Neural progenitor cell (in vitro differentiated cells): ENCODE data around the gene PES1. TPM values are rescaled to one million over a fixed set of nuclear protein-coding genes. Genes with fewer than 3 reads are reported as not detected.
"Not testable (repeated sequence)": the region's sequence is repeated elsewhere in the genome, so short reads cannot be mapped to it uniquely, and the experiment has no call there.

Experiments used
- DNase-seq: peaks from one replicate; pipeline ENCODE4 v3.0.0-alpha.2; 2016; ENCODE audit warnings: low spot score
- H2AFZ ChIP-seq: fragments of 200-600 bp; sonication (generic); replicated peaks from 2 replicates; pipeline ENCODE4 v1.6.1; 2016; ENCODE audit warnings: antibody characterized with exemption
- H3F3A ChIP-seq: fragments of 200-600 bp; sonication (generic); 2 replicates; pipeline ENCODE4 v1.6.1; 2016; ENCODE audit warnings: antibody characterized with exemption, low read depth
- H3K27ac ChIP-seq: fragments of 200-600 bp; sonication (generic); 2 replicates; pipeline ENCODE4 v1.5.1; 2016; ENCODE audit warnings: mild to moderate bottlenecking
- H3K27me3 ChIP-seq: fragments of 200-600 bp; sonication (generic); 2 replicates; pipeline ENCODE4 v1.6.1; 2016; ENCODE audit warnings: mild to moderate bottlenecking, moderate library complexity
- H3K36me3 ChIP-seq: fragments of 200-600 bp; sonication (generic); 2 replicates; pipeline ENCODE4 v1.5.1; 2016
- H3K4me1 ChIP-seq: fragments of 200-600 bp; sonication (generic); 2 replicates; pipeline ENCODE4 v1.6.1; 2016; ENCODE audit warnings: mixed run types
- H3K4me2 ChIP-seq: fragments of 200-600 bp; sonication (generic); 2 replicates; pipeline ENCODE4 v1.6.1; 2016
- H3K4me3 ChIP-seq: fragments of 200-600 bp; sonication (generic); 2 replicates; pipeline ENCODE4 v1.5.1; 2016
- H3K79me2 ChIP-seq: fragments of 200-600 bp; sonication (generic); 2 replicates; pipeline ENCODE4 v1.6.1; 2016; ENCODE audit warnings: low read depth
- H3K9ac ChIP-seq: fragments of 200-600 bp; sonication (generic); 2 replicates; pipeline ENCODE4 v1.6.1; 2016
- H3K9me3 ChIP-seq: fragments of 200-600 bp; sonication (generic); 2 replicates; pipeline ENCODE4 v1.5.1; 2016; ENCODE audit warnings: low read depth
- H4K20me1 ChIP-seq: fragments of 200-600 bp; sonication (generic); 2 replicates; pipeline ENCODE4 v1.6.1; 2016; ENCODE audit warnings: low read depth
- H3K27ac Mint-ChIP-seq: 3 replicates; pipeline ENCODE4 v1.8.0; 2021; ENCODE audit warnings: mixed read lengths
- H3K27me3 Mint-ChIP-seq: 2 replicates; pipeline ENCODE4 v1.8.0; 2022; ENCODE audit warnings: low read depth, mild to moderate bottlenecking, inconsistent platforms, moderate library complexity, mixed read lengths; ENCODE audit not compliant: insufficient read depth
- H3K36me3 Mint-ChIP-seq: 3 replicates; pipeline ENCODE4 v1.8.0; 2021; ENCODE audit warnings: mixed read lengths
- H3K4me1 Mint-ChIP-seq: 3 replicates; pipeline ENCODE4 v1.8.0; 2021; ENCODE audit warnings: mixed read lengths
- H3K4me3 Mint-ChIP-seq: 3 replicates; pipeline ENCODE4 v1.8.0; 2021; ENCODE audit warnings: mild to moderate bottlenecking, moderate library complexity, mixed read lengths
- H3K9me3 Mint-ChIP-seq: 3 replicates; pipeline ENCODE4 v1.8.0; 2020; ENCODE audit warnings: mixed read lengths
- EZH2 ChIP-seq: fragments of 200-600 bp; sonication (generic); IDR thresholded peaks from 2 replicates; pipeline ENCODE4 v1.6.1; 2017; ENCODE audit warnings: antibody characterized with exemption, mild to moderate bottlenecking, moderate library complexity
- EZH2phosphoT487 ChIP-seq: fragments of 200-600 bp; sonication (generic); IDR thresholded peaks from 2 replicates; pipeline ENCODE4 v1.6.1; 2017; ENCODE audit warnings: antibody characterized with exemption
- total RNA-seq: library from RNA; depleted of rRNA; stranded (reverse); fragments of >200 nt; gene quantifications from 2 replicates; pipeline ENCODE4 v1.2.3, GENCODE V29; 2015; ENCODE audit warnings: low replicate concordance
- TF ChIP-seq, protein P1 (sequence below): fragments of 200-600 bp; sonication (generic); IDR thresholded peaks from 2 replicates; pipeline ENCODE4 v1.5.1; 2017; ENCODE audit warnings: antibody characterized with exemption, mild to moderate bottlenecking

PES1 gene
- total RNA-seq, 1 donor from 2014 or later, result 30.2 TPM

DNA sequence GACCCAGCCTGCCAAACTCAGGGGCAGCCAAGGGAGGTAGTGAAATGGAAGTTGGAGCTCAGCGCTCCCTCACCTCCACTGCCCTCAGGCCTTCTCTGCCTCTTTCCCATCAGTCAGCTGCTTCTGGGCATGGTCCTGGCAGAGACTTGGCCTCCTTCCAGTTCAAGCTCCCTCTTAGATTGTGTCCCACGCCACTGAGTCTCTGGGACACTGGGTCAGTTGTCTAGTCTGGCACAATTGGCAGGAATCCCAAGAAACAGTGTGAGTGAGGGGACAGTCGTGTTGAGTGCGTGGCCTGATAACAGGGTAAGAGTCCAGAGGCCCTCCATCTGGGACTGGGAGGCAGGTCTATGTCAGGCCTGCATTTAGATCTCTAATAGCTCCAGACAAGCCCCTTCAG, 36.8 kb upstream of the PES1 start:
- Histone ChIP-seq H3K36me3 (no peaks in the 10 kb centered on the region), H3K27ac (no peak overlapping the region), H3K27me3 (no peaks in the 10 kb centered on the region), H3F3A (no peaks in the 10 kb centered on the region), H3K4me2 (no peak overlapping the region), H3K4me1 (no peaks in the 10 kb centered on the region), H4K20me1 (no peaks in the 10 kb centered on the region), H3K9me3 (no peaks in the 10 kb centered on the region), H3K79me2 (no peaks in the 10 kb centered on the region), H2AFZ (no peak overlapping the region), H3K9ac (no peak overlapping the region), H3K4me3 (no peak overlapping the region)
- H3K9me3 Mint-ChIP-seq, result peaks cover 2% of the 10 kb centered on the region
- TF ChIP-seq EZH2phosphoT487 (no peak), EZH2 (no peak)
- TF ChIP-seq, protein P1, sequence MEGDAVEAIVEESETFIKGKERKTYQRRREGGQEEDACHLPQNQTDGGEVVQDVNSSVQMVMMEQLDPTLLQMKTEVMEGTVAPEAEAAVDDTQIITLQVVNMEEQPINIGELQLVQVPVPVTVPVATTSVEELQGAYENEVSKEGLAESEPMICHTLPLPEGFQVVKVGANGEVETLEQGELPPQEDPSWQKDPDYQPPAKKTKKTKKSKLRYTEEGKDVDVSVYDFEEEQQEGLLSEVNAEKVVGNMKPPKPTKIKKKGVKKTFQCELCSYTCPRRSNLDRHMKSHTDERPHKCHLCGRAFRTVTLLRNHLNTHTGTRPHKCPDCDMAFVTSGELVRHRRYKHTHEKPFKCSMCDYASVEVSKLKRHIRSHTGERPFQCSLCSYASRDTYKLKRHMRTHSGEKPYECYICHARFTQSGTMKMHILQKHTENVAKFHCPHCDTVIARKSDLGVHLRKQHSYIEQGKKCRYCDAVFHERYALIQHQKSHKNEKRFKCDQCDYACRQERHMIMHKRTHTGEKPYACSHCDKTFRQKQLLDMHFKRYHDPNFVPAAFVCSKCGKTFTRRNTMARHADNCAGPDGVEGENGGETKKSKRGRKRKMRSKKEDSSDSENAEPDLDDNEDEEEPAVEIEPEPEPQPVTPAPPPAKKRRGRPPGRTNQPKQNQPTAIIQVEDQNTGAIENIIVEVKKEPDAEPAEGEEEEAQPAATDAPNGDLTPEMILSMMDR, result no peak
- H3K4me1 Mint-ChIP-seq, result no peaks in the 10 kb centered on the region
- peaks cover 3% of the 10 kb centered on the region for H3K27me3 Mint-ChIP-seq
- H3K27ac Mint-ChIP-seq, result no peak overlapping the region
- peaks cover 3% of the 10 kb centered on the region for H3K36me3 Mint-ChIP-seq
- DNase-seq, result no peak
- H3K4me3 Mint-ChIP-seq, result no peak overlapping the region

DNA sequence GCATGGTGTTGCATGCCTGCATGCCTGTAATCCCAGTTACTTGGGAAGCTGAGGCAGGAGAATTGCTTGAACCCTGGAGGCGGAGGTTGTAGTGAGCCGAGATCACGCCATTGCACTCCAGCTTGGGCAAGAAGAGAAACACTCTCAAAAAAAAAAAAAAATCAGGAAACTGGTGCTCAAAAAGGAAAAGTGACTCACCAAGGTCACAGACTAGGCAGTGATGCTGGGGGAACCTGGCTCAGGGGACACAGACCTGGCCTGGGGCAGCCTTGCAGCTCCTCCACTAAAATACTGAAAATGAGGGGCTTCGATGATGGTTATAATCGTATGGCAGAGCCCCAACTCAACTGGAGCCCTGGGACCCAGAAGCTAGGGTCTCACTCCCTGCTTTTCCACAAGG, 35.8 kb upstream of the PES1 start:
- no peak overlapping the region for H3K4me2 ChIP-seq
- no peaks in the 10 kb centered on the region for H3K4me1 Mint-ChIP-seq
- no peak for DNase-seq
- H3K27me3 Mint-ChIP-seq, result peaks cover 3% of the 10 kb centered on the region
- H3K9ac ChIP-seq, result no peak overlapping the region
- peaks cover 5% of the 10 kb centered on the region for H3K36me3 Mint-ChIP-seq
- no peaks in the 10 kb centered on the region for H3K79me2 ChIP-seq
- H3K27ac Mint-ChIP-seq, result no peak overlapping the region
- TF ChIP-seq, protein P1, result no peak
- no peak for TF ChIP-seq EZH2phosphoT487
- TF ChIP-seq EZH2, result no peak
- peaks cover 4% of the 10 kb centered on the region for H3F3A ChIP-seq
- no peaks in the 10 kb centered on the region for H3K36me3 ChIP-seq
- no peak overlapping the region for H3K4me3 Mint-ChIP-seq
- no peak overlapping the region for H2AFZ ChIP-seq
- H3K4me1 ChIP-seq, result no peaks in the 10 kb centered on the region
- H3K9me3 Mint-ChIP-seq, result peaks cover 2% of the 10 kb centered on the region
- H3K9me3 ChIP-seq, result no peaks in the 10 kb centered on the region
- H3K4me3 ChIP-seq, result no peak overlapping the region
- no peaks in the 10 kb centered on the region for H4K20me1 ChIP-seq
- H3K27ac ChIP-seq, result no peak overlapping the region
- no peaks in the 10 kb centered on the region for H3K27me3 ChIP-seq

DNA sequence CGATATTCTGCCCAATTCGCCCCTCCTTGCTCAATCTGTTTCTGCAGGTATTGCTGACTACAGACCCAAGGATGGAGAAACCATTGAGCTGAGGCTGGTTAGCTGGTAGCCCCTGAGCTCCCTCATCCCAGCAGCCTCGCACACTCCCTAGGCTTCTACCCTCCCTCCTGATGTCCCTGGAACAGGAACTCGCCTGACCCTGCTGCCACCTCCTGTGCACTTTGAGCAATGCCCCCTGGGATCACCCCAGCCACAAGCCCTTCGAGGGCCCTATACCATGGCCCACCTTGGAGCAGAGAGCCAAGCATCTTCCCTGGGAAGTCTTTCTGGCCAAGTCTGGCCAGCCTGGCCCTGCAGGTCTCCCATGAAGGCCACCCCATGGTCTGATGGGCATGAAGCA, 34.7 kb upstream of the PES1 start:
- DNase-seq, result no peak
- Mint-ChIP-seq H3K9me3 (peaks cover 2% of the 10 kb centered on the region), H3K4me1 (no peaks in the 10 kb centered on the region), H3K4me3 (no peak overlapping the region), H3K27ac (no peak overlapping the region), H3K27me3 (peaks cover 3% of the 10 kb centered on the region), H3K36me3 (peaks cover 7% of the 10 kb centered on the region)
- peaks cover 4% of the 10 kb centered on the region for H3F3A ChIP-seq
- no peaks in the 10 kb centered on the region for H3K79me2 ChIP-seq
- H3K4me2 ChIP-seq, result no peak overlapping the region
- no peaks in the 10 kb centered on the region for H4K20me1 ChIP-seq
- no peaks in the 10 kb centered on the region for H3K4me1 ChIP-seq
- no peak overlapping the region for H3K9ac ChIP-seq
- TF ChIP-seq, protein P1, result no peak
- TF ChIP-seq EZH2 (no peak), EZH2phosphoT487 (no peak)
- no peak overlapping the region for H3K4me3 ChIP-seq
- H3K27ac ChIP-seq, result no peak overlapping the region
- H3K9me3 ChIP-seq, result no peaks in the 10 kb centered on the region
- no peaks in the 10 kb centered on the region for H3K27me3 ChIP-seq
- H2AFZ ChIP-seq, result no peak overlapping the region
- no peaks in the 10 kb centered on the region for H3K36me3 ChIP-seq

DNA sequence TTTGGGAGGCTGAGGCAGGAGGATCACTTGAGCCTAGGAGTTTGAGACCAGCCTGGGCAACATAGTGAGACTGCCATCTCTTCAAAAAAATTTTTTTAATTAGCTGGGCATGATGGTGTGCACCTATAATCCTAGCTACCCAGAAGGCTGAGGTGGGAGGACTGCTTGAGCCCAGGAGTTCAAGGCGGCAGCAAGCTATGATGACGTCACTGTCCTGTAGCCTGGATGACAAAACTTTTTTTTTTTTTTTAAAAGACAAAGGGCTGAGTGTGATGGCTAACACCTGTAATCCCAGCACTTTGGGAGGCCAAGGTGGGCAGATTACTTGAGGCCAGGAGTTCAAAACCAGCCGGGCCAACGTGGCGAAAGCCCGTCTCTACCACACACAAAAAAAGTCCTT, 28.2 kb upstream of the PES1 start:
- not testable (repeated sequence) for DNase-seq, H3K27ac ChIP-seq, H3K9me3 Mint-ChIP-seq, H3K4me1 Mint-ChIP-seq, H2AFZ ChIP-seq, H3K4me1 ChIP-seq, H3K4me2 ChIP-seq, H3K4me3 ChIP-seq, H3K36me3 ChIP-seq, H3K27me3 ChIP-seq, H4K20me1 ChIP-seq, H3K27ac Mint-ChIP-seq, H3K79me2 ChIP-seq, H3K4me3 Mint-ChIP-seq, H3F3A ChIP-seq, H3K9me3 ChIP-seq, H3K27me3 Mint-ChIP-seq, H3K9ac ChIP-seq
- H3K36me3 Mint-ChIP-seq, result peaks cover 25% of the 10 kb centered on the region
